CD4-positive, alpha-beta T cell (primary cell): Measurements from ENCODE around the gene LNPEP. TPM values are rescaled to one million over a fixed set of nuclear protein-coding genes. Genes with fewer than 3 reads are reported as not detected.

Source experiments
- ATAC-seq: fragments of 200-7000 bp; cut with Tn5 transposase; one replicate; pipeline ENCODE4 v1.10.0; 2022; ENCODE audit warnings: mild to moderate bottlenecking; ENCODE audit not compliant: poor library complexity
- CTCF ChIA-PET: fragments of 350-600 bp; sonication (Branson Sonifier 250); formaldehyde crosslinking; loops from one replicate; lab custom pipeline; 2021; ENCODE audit warnings: antibody characterized with exemption, inconsistent platforms; lab: Charles Lee
- POLR2A ChIA-PET: fragments of 350-600 bp; sonication (Branson Sonifier 250); formaldehyde crosslinking; loops from one replicate; lab custom pipeline; 2021; ENCODE audit warnings: antibody characterized with exemption, inconsistent platforms; lab: Charles Lee
- DNase-seq, 14 experiments: peaks; one replicate each; pipeline ENCODE4 v3.0.0-alpha.2; 2013 to 2020; ENCODE audit warnings: mixed read lengths in 2 of 14
- H3K27ac ChIP-seq, 2 donors: one replicate each; pipeline versions ENCODE4 v1.5.1 to v1.7.0; 2013; ENCODE audit warnings: low read length in 2 of 2, low read depth in 1 of 2, mild to moderate bottlenecking in 1 of 2
- H3K27me3 ChIP-seq, 2 experiments: 1 replicate in 1 of 2; 2 replicates in 1 of 2; pipeline versions ENCODE4 v1.6.1 to v1.7.0; 2013; ENCODE audit warnings: low read length in 2 of 2, control low read depth in 1 of 2, mild to moderate bottlenecking in 1 of 2, moderate library complexity in 1 of 2; ENCODE audit not compliant: insufficient read depth in 2 of 2, control insufficient read depth in 1 of 2
- H3K36me3 ChIP-seq: one replicate; pipeline ENCODE4 v1.6.1; 2013; ENCODE audit warnings: low read length, control low read depth; ENCODE audit not compliant: insufficient read depth
- H3K4me1 ChIP-seq: one replicate; pipeline ENCODE4 v1.6.1; 2013; ENCODE audit warnings: low read length, control low read depth; ENCODE audit not compliant: insufficient read depth
- H3K4me3 ChIP-seq: one replicate; pipeline ENCODE4 v1.5.1; 2013; ENCODE audit warnings: mild to moderate bottlenecking, low read length, moderate library complexity
- H3K9me3 ChIP-seq, 2 experiments: 1 replicate in 1 of 2; 2 replicates in 1 of 2; pipeline versions ENCODE4 v1.6.1 to v1.7.0; 2013; ENCODE audit warnings: low read length in 2 of 2, mild to moderate bottlenecking in 2 of 2, control low read depth in 1 of 2, moderate library complexity in 1 of 2; ENCODE audit not compliant: control insufficient read depth in 1 of 2, insufficient read depth in 1 of 2
- H3K27ac Mint-ChIP-seq: one replicate; pipeline ENCODE4 v1.8.0; 2020; ENCODE audit warnings: mixed read lengths
- H3K27me3 Mint-ChIP-seq: one replicate; pipeline ENCODE4 v1.8.0; 2021; ENCODE audit warnings: mixed read lengths
- H3K36me3 Mint-ChIP-seq: one replicate; pipeline ENCODE4 v1.8.0; 2021; ENCODE audit warnings: low read depth, mixed read lengths
- H3K4me1 Mint-ChIP-seq: one replicate; pipeline ENCODE4 v1.8.0; 2021; ENCODE audit warnings: low read depth, mixed read lengths
- H3K4me3 Mint-ChIP-seq: one replicate; pipeline ENCODE4 v1.8.0; 2020; ENCODE audit warnings: mild to moderate bottlenecking, mixed read lengths
- H3K9me3 Mint-ChIP-seq: one replicate; pipeline ENCODE4 v1.8.0; 2020; ENCODE audit warnings: mixed read lengths
- CTCF ChIP-seq: fragments of 200-600 bp; IDR thresholded peaks from one replicate; pipeline ENCODE4 v1.8.0; 2022; ENCODE audit warnings: antibody characterized with exemption, mild to moderate bottlenecking
- intact Hi-C, 2 experiments: fragments of 100-400 bp; cut with DNase I in 1 of 2; cut with micrococcal nuclease in 1 of 2; formaldehyde crosslinking; loops; one replicate each; pipeline versions ENCODE4 v1.15.1 to v1.9.0; 2023 to 2025; cut with DNase I, micrococcal nuclease
- total RNA-seq, 174 experiments: library from RNA in 2 of 174; stranded (reverse) in 2 of 174; gene quantifications; one replicate each; pipeline ENCODE4 v1.2.3 and lab custom pipeline; 2021 to 2026

Gene LNPEP
- total RNA-seq, 2 experiments from 2014 or later, result 52.0 to 52.7 TPM

DNA sequence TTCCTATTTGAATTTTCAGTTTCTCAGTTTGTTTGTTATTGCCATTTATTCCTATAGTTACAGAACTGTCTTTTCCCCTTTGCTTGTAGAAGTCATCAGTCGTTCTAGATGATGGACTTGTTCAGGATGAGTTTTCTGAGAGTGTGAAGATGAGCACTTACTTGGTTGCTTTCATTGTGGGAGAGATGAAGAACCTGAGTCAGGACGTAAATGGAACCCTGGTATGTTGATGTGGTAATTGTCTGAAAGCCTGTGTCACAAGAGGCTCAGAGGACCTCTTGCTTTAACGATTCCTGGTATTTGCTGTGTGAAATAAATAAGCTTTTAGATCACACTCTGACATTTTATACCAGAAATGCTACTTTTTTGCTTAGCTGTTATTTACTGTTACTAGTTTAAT lies 50.6 kb downstream of the LNPEP start:
- H3K27ac Mint-ChIP-seq, result peak overlapping the region; percentile 15
- peaks cover 62% of the 10 kb centered on the region for H3K4me1 Mint-ChIP-seq
- H3K36me3 ChIP-seq, result peaks cover 79% of the 10 kb centered on the region

DNA sequence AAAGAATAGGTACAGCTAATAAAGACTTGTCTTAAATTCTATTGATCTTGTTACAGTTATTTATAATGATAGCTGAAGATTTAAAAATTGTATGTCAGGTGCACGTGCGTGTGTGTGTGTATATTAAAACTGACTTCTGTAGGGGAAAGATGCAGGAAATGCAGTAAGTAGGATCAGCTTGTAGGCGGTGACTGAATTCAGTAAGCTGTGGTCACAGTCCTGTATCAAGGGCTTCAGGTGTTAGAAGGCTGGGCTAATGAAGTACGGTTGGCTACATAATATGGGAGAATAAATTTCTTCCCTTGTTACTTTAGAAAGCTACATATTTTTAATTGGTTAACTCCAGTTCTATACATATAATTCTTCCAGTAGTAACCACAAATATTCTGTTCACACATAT lies 54.2 kb downstream of the LNPEP start:
- Mint-ChIP-seq H3K27me3 (no peaks in the 10 kb centered on the region), H3K4me1 (peaks cover 53% of the 10 kb centered on the region), H3K36me3 (peaks cover 95% of the 10 kb centered on the region), H3K9me3 (no peaks in the 10 kb centered on the region), H3K27ac (peak overlapping the region; percentile 24), H3K4me3 (no peak overlapping the region)
- no peak for ATAC-seq
- Histone ChIP-seq H3K36me3 (peaks cover 91% of the 10 kb centered on the region), H3K9me3 (no peaks in the 10 kb centered on the region), H3K4me1 (peaks cover 3% of the 10 kb centered on the region), H3K4me3 (no peak overlapping the region), H3K27ac (no peak overlapping the region), H3K27me3 (no peaks in the 10 kb centered on the region)
- DNase-seq, result no peak
- intact Hi-C loops, result no loop called here
- TF ChIP-seq CTCF, result no peak
- CTCF ChIA-PET, result interaction anchor here (1.7 kb wide), 1 partner anchor 121 kb away, joined by 5 read pairs; no protein-coding TSS in a partner anchor
- POLR2A ChIA-PET, result interaction anchor here (0.9 to 4.1 kb wide), 5 partner anchors 10 to 114 kb away, joined by 3 to 23 read pairs (median 3); partner anchors contain the start of genes ERAP2 and LNPEP

More for the DNA sequence above, 50.6 kb downstream of the LNPEP start:
- H3K9me3 ChIP-seq, result no peaks in the 10 kb centered on the region
- Mint-ChIP-seq H3K27me3 (no peaks in the 10 kb centered on the region), H3K36me3 (peaks cover 88% of the 10 kb centered on the region), H3K9me3 (no peaks in the 10 kb centered on the region), H3K4me3 (no peak overlapping the region)
- no peak for TF ChIP-seq CTCF
- ATAC-seq, result no peak
- ChIA-PET CTCF (interaction anchor here (0.8 to 1.0 kb wide), 2 partner anchors 9 to 51 kb away, joined by 3 read pairs; partner anchors contain the start of gene LNPEP), POLR2A (interaction anchor here (0.7 to 4.1 kb wide), 3 partner anchors 25 to 178 kb away, joined by 3 to 23 read pairs (median 4); partner anchors contain the start of genes ERAP1 and LNPEP)
- no peak overlapping the region for H3K27ac ChIP-seq
- H3K4me1 ChIP-seq, result peaks cover 3% of the 10 kb centered on the region
- no peaks in the 10 kb centered on the region for H3K27me3 ChIP-seq
- DNase-seq, result no peak
- intact Hi-C loops, result loop anchor here in 1 of 2 experiments (5.0 kb wide), 1 partner anchor 114 kb away; no protein-coding TSS in a partner anchor
- H3K4me3 ChIP-seq, result no peak overlapping the region

- ATAC-seq, result no peak
- intact Hi-C loops, result no loop called here
Measured at GRCh38 chr5:96991708-96992107, 55.8 kb downstream of the LNPEP start.

More at GRCh38 chr5:96991708-96992107, 55.8 kb downstream of the LNPEP start:
- H3K9me3 ChIP-seq, result no peaks in the 10 kb centered on the region
- Mint-ChIP-seq H3K4me1 (peaks cover 46% of the 10 kb centered on the region), H3K4me3 (no peak overlapping the region), H3K27me3 (no peaks in the 10 kb centered on the region), H3K36me3 (peaks cover 92% of the 10 kb centered on the region), H3K9me3 (no peaks in the 10 kb centered on the region), H3K27ac (peak overlapping the region; percentile 52)
- DNase-seq, result no peak
- no peak for TF ChIP-seq CTCF
- CTCF ChIA-PET, result no interaction called here
- H3K36me3 ChIP-seq, result peaks cover 87% of the 10 kb centered on the region
- H3K4me1 ChIP-seq, result no peaks in the 10 kb centered on the region
- POLR2A ChIA-PET, result no interaction called here
- H3K27ac ChIP-seq, result no peak overlapping the region
- H3K27me3 ChIP-seq, result no peaks in the 10 kb centered on the region
- H3K4me3 ChIP-seq, result no peak overlapping the region
